ENCODE measurements around the gene WWC2.

- TF ChIP-seq ZNF48 (tag by site-specific recombination; IDR thresholded peaks at IDR 0.05) (no peak), ZFP69B (tag by site-specific recombination; IDR thresholded peaks at IDR 0.05) (no peak), CTCF (tag by site-specific recombination; IDR thresholded peaks at IDR 0.05) (no peak), SP2 (tag by site-specific recombination; IDR thresholded peaks at IDR 0.05) (no peak), ZNF324 (tag by site-specific recombination; IDR thresholded peaks at IDR 0.05) (no peak), ZNF24 (tag by site-specific recombination; IDR thresholded peaks at IDR 0.05) (no peak), ZNF558 (tag by site-specific recombination; IDR thresholded peaks at IDR 0.05) (no peak), ZNF280C (tag by site-specific recombination; IDR thresholded peaks at IDR 0.05) (no peak), TCF7L2 (IDR thresholded peaks at IDR 0.05; ENCODE audit: borderline replicate concordance, low read depth, low read length) (no peak)
Observed at GRCh38 chr4:183205193-183205592, 106.1 kb downstream of the WWC2 start.
